ENCODE results near the gene RASAL3. TPM values are rescaled to one million over a fixed set of nuclear protein-coding genes. Genes with fewer than 3 reads are reported as not detected.

Gene RASAL3
- polyA plus RNA-seq, 2 of the 4 experiments (the other 2 are of a cell fraction), result not detected

DNA sequence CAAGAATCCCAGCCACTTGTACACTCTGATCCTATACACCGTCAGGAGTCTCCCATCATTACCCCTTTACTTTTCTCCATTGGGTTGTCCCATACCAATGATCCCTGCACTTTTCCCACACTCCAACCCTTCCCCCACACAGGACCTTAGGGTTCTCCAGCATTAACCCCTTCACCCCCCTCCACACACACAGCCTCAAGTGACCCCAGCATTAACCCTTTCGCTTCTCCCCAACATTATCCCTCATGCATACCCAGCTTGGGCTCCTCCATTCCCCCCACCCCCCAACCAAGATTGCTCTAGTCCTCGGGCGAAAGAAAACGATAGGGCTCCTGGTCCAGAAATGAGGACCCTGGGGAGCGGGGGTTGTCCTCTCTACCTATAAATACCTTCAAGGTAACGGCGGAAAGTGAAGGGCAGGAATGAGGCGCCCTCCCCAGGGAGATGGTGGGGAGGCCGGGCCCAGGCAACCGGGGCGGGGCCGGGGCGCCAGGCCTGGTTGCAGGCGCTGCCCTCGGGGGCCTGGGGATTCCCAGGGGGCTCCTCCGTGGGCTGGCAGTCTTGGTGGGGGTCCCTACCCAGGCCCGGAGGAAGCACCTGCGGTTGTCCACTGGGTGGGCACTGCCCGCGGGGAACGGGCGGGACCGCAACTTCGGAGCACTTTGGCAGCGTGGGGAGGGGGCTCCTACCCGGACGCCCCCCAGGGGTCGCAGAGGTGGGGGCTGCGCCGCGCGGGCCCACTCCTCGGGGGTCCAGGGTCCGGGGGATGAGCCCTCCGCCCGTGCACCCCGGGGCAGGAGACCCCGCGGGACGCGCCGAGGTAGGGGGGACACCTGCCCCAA is 15.3 kb downstream of the RASAL3 start:
- CTCF ChIA-PET, result interaction anchor here (1.0 kb wide), 1 partner anchor 107 kb away, joined by 5 read pairs; no protein-coding TSS in a partner anchor
- Histone ChIP-seq H3K4me3 (peak overlapping the region; percentile 86), H3K27ac (peak overlapping the region; percentile 97), H3K4me2 (peak overlapping the region; percentile 98), H3K9me3 (no peaks in the 10 kb centered on the region), H3K4me1 (0 out of 3 replicates have a peak, but pooled peaks cover 8% of the 10 kb centered on the region)
- 30% methylated on average over 6 of the region's 43 CpGs for WGBS (ENCODE audit: missing lambda C conversion rate)
- POLR2A ChIA-PET, result no interaction called here
- no peak for TF ChIP-seq RAD21 (conservative IDR thresholded peaks at IDR 0.05 in 1 of 2, IDR thresholded peaks at IDR 0.05 in 1 of 2)
- no peak for TF ChIP-seq ESRRA (IDR thresholded peaks at IDR 0.05; ENCODE audit: borderline replicate concordance, low read length)
- TF ChIP-seq, protein P1, sequence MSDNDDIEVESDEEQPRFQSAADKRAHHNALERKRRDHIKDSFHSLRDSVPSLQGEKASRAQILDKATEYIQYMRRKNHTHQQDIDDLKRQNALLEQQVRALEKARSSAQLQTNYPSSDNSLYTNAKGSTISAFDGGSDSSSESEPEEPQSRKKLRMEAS (IDR thresholded peaks at IDR 0.05), result no peak
- TF ChIP-seq HOXB5 (CRISPR knock-in tag; IDR thresholded peaks at IDR 0.05), result no peak
- TF ChIP-seq EHF (CRISPR knock-in tag; IDR thresholded peaks at IDR 0.05), result no peak
- no peak for TF ChIP-seq POLR2A (IDR thresholded peaks at IDR 0.05; ENCODE audit: low read length)
- TF ChIP-seq FOSB (CRISPR knock-in tag; IDR thresholded peaks at IDR 0.05), result no peak
- no peak for TF ChIP-seq NR3C1 (IDR thresholded peaks at IDR 0.05)
- no peak for TF ChIP-seq MAFK (IDR thresholded peaks at IDR 0.05; ENCODE audit: partially characterized antibody)
- no peak for TF ChIP-seq RCOR1 (IDR thresholded peaks at IDR 0.05; ENCODE audit: low read depth, low read length)
- TF ChIP-seq, protein P2, sequence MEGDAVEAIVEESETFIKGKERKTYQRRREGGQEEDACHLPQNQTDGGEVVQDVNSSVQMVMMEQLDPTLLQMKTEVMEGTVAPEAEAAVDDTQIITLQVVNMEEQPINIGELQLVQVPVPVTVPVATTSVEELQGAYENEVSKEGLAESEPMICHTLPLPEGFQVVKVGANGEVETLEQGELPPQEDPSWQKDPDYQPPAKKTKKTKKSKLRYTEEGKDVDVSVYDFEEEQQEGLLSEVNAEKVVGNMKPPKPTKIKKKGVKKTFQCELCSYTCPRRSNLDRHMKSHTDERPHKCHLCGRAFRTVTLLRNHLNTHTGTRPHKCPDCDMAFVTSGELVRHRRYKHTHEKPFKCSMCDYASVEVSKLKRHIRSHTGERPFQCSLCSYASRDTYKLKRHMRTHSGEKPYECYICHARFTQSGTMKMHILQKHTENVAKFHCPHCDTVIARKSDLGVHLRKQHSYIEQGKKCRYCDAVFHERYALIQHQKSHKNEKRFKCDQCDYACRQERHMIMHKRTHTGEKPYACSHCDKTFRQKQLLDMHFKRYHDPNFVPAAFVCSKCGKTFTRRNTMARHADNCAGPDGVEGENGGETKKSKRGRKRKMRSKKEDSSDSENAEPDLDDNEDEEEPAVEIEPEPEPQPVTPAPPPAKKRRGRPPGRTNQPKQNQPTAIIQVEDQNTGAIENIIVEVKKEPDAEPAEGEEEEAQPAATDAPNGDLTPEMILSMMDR (IDR thresholded peaks at IDR 0.05), result no peak
- no peak for TF ChIP-seq RFX5 (IDR thresholded peaks at IDR 0.05)
- TF ChIP-seq, protein P3, sequence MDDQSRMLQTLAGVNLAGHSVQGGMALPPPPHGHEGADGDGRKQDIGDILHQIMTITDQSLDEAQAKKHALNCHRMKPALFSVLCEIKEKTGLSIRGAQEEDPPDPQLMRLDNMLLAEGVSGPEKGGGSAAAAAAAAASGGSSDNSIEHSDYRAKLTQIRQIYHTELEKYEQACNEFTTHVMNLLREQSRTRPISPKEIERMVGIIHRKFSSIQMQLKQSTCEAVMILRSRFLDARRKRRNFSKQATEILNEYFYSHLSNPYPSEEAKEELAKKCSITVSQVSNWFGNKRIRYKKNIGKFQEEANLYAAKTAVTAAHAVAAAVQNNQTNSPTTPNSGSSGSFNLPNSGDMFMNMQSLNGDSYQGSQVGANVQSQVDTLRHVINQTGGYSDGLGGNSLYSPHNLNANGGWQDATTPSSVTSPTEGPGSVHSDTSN (IDR thresholded peaks at IDR 0.05), result no peak
- TF ChIP-seq, protein P4, sequence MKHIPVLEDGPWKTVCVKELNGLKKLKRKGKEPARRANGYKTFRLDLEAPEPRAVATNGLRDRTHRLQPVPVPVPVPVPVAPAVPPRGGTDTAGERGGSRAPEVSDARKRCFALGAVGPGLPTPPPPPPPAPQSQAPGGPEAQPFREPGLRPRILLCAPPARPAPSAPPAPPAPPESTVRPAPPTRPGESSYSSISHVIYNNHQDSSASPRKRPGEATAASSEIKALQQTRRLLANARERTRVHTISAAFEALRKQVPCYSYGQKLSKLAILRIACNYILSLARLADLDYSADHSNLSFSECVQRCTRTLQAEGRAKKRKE (CRISPR knock-in tag; IDR thresholded peaks at IDR 0.05; ENCODE audit: low read depth), result no peak
- TF ChIP-seq EHMT2 (IDR thresholded peaks at IDR 0.05; ENCODE audit: low read depth), result no peak
- peak; percentile 15 to 52 for DNase-seq (ENCODE audit: low read depth in 1 of 2, low spot score in 1 of 2)
- FAIRE-seq, result no peak
- ATAC-seq, result peak in 1 of 2 experiments; percentile 51; a peak in 2 of 6 replicates

DNA sequence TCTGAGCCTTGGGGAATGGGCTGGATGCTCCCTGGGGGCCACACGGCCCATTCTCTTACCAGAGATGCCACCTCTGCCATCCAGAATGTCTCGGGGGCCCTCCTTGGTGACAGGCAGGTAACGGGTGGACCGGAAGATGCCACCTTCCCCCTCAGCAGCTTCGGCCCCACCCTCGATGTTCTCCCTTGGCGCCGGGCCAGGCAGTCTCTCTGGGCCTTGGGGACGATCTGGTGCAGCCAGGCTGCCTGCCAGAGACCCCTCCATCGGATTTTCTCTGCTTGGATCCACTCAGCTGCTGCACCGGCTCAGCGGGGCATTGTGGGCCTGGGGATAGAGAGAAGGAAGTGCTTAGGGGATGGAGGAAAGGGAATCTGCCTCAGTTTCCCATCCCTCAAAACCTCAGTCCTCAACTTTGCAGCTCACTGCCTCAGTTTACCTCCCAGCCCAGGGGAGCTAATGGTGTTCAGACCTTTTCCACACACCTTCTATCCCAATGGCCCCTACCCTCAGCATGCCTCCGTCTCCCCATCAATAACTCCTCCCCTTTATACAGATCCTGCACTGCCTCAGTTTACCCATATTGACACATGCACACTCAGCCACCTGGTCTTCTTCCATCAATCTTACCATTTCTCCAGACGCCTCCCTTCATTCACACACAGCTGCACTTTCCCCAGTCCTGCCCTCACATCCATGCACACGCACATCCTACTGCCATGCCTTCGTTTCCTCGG is 16.1 kb downstream of the RASAL3 start:
- H3K9me3 ChIP-seq, result no peaks in the 10 kb centered on the region
- DNase-seq (ENCODE audit: low read depth in 1 of 2, low spot score in 1 of 2), result no peak
- 55% methylated on average over 10 of the region's 17 CpGs for WGBS (ENCODE audit: missing lambda C conversion rate)
- ATAC-seq, result no peak
- ChIA-PET POLR2A (no interaction called here), CTCF (interaction anchor here (1.0 kb wide), 1 partner anchor 107 kb away, joined by 5 read pairs; no protein-coding TSS in a partner anchor)
- peak overlapping the region; percentile 98; the same call in 2 of the 3 replicates for H3K4me2 ChIP-seq
- 0 out of 3 replicates have a peak, but pooled peaks cover 8% of the 10 kb centered on the region for H3K4me1 ChIP-seq
- H3K27ac ChIP-seq, result no peak overlapping the region; a peak in 1 of 6 replicates
- no peak overlapping the region for H3K4me3 ChIP-seq
- no peak for FAIRE-seq
- TF ChIP-seq FOSL2 (IDR thresholded peaks at IDR 0.05) (no peak), FOSL2 (CRISPR knock-in tag; IDR thresholded peaks at IDR 0.05) (no peak), RCOR1 (IDR thresholded peaks at IDR 0.05; ENCODE audit: low read depth, low read length) (no peak)

DNA sequence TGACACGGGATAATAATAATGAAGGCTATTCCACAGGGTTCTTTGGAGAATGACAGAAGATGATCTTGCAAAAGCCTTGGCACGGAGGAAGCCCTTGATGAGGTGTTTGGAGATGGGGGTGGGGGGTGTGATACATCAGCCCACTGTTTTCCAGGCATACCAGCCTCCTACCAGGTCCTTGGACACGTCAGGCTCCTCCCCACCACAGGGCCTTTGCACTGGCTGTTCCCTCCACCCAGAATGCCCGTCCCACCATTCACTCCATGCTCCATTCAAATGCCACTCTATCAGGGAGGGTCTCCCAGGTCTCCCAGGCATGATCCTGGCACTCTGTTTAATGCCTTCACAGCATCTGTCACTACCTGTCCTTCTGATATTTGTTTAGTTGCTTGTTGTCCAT is 17.3 kb downstream of the RASAL3 start:
- WGBS (ENCODE audit: missing lambda C conversion rate), result 60% methylated on average over 4 of the region's 4 CpGs
- DNase-seq (ENCODE audit: low read depth in 1 of 2, low spot score in 1 of 2), result no peak
- no peak for FAIRE-seq
- H3K4me2 ChIP-seq, result no peak overlapping the region
- no peak for ATAC-seq
- H3K4me3 ChIP-seq, result no peak overlapping the region
- POLR2A ChIA-PET, result no interaction called here
- CTCF ChIA-PET, result no interaction called here
- 0 out of 3 replicates have a peak, but pooled peaks cover 8% of the 10 kb centered on the region for H3K4me1 ChIP-seq
- H3K27ac ChIP-seq, result no peak overlapping the region
- no peaks in the 10 kb centered on the region for H3K9me3 ChIP-seq
- TF ChIP-seq, protein P5, sequence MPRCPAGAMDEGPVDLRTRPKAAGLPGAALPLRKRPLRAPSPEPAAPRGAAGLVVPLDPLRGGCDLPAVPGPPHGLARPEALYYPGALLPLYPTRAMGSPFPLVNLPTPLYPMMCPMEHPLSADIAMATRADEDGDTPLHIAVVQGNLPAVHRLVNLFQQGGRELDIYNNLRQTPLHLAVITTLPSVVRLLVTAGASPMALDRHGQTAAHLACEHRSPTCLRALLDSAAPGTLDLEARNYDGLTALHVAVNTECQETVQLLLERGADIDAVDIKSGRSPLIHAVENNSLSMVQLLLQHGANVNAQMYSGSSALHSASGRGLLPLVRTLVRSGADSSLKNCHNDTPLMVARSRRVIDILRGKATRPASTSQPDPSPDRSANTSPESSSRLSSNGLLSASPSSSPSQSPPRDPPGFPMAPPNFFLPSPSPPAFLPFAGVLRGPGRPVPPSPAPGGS (IDR thresholded peaks at IDR 0.05), result no peak
- TF ChIP-seq PHF8 (IDR thresholded peaks at IDR 0.05; ENCODE audit: borderline replicate concordance, low read depth) (no peak), RCOR1 (IDR thresholded peaks at IDR 0.05; ENCODE audit: low read depth, low read length) (no peak), RFX5 (IDR thresholded peaks at IDR 0.05) (no peak), GATA3 (IDR thresholded peaks at IDR 0.05; ENCODE audit: borderline replicate concordance) (no peak), RNF2 (IDR thresholded peaks at IDR 0.05; ENCODE audit: borderline replicate concordance, low read depth) (no peak)
- TF ChIP-seq, protein P6, sequence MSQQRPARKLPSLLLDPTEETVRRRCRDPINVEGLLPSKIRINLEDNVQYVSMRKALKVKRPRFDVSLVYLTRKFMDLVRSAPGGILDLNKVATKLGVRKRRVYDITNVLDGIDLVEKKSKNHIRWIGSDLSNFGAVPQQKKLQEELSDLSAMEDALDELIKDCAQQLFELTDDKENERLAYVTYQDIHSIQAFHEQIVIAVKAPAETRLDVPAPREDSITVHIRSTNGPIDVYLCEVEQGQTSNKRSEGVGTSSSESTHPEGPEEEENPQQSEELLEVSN (IDR thresholded peaks at IDR 0.05; ENCODE audit: borderline replicate concordance, low read depth), result no peak
